ENCODE data around the gene NANS.
A peak's percentile ranks its signal among the peaks of the same experiment; 100 is the strongest.

NANS gene

DNA sequence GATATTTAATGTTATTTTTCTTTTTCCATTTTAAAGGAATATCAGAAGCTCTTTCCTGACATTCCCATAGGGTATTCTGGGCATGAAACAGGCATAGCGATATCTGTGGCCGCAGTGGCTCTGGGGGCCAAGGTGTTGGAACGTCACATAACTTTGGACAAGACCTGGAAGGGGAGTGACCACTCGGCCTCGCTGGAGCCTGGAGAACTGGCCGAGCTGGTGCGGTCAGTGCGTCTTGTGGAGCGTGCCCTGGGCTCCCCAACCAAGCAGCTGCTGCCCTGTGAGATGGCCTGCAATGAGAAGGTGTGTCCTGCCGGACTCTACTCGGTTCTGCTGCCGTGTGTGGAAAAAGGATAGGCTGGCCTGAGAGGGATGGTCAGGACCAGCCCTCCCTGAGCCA, 24.2 kb downstream of the NANS start:
- no peak overlapping the region for H3K4me3 ChIP-seq (ENCODE audit: low read depth, low read length)
- TF ChIP-seq POLR2A (IDR thresholded peaks at IDR 0.05; ENCODE audit: extremely low read depth, insufficient read length) = no peak
- TF ChIP-seq, protein P1, sequence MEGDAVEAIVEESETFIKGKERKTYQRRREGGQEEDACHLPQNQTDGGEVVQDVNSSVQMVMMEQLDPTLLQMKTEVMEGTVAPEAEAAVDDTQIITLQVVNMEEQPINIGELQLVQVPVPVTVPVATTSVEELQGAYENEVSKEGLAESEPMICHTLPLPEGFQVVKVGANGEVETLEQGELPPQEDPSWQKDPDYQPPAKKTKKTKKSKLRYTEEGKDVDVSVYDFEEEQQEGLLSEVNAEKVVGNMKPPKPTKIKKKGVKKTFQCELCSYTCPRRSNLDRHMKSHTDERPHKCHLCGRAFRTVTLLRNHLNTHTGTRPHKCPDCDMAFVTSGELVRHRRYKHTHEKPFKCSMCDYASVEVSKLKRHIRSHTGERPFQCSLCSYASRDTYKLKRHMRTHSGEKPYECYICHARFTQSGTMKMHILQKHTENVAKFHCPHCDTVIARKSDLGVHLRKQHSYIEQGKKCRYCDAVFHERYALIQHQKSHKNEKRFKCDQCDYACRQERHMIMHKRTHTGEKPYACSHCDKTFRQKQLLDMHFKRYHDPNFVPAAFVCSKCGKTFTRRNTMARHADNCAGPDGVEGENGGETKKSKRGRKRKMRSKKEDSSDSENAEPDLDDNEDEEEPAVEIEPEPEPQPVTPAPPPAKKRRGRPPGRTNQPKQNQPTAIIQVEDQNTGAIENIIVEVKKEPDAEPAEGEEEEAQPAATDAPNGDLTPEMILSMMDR (IDR thresholded peaks at IDR 0.05; ENCODE audit: low read depth, low read length) = no peak
- TF ChIP-seq, protein P2, sequence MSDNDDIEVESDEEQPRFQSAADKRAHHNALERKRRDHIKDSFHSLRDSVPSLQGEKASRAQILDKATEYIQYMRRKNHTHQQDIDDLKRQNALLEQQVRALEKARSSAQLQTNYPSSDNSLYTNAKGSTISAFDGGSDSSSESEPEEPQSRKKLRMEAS (IDR thresholded peaks at IDR 0.05; ENCODE audit: low read depth, low read length) = no peak
- no peak for TF ChIP-seq MYC (IDR thresholded peaks at IDR 0.05; ENCODE audit: low read depth, low read length)
- DNase-seq (ENCODE audit: low read depth) = no peak

DNA sequence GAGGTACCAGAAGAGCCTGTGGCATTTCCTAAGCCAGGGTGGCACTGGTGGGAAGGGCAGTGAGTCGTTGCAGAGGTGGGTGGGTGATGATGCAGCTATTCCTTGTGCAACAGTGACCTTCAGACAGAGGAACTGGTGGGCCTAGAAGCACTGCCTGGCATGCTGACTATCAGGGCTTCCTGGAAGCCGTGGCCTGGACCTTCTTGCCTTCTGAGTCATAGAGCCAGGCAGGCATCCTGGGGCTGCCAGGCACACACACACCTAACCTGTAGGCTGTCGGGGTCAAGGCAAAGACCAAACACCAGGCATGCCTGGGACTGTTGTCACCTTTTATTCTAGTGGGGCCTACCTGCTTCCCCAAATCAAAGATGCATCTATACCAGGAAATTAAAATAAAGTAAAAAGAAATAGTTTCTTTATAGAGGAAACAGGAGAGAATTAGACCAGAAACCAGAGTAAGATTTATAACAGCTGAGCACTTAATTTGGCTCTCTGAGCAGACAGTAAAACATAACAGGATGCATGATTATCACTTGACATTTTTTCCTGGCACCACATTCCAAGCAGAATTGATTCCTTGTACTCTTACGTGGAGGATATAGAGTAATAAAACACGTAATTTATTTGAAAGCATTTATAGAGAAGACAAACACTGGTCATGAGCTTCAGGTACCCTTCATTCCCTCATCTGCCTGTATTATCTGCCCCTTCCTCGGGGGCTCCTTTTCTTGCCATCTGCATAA, 25.1 kb downstream of the NANS start:
- TF ChIP-seq, protein P1 (IDR thresholded peaks at IDR 0.05; ENCODE audit: low read depth, low read length) = no peak
- TF ChIP-seq POLR2A (IDR thresholded peaks at IDR 0.05; ENCODE audit: extremely low read depth, insufficient read length) = no peak
- TF ChIP-seq MYC (IDR thresholded peaks at IDR 0.05; ENCODE audit: low read depth, low read length) = no peak
- TF ChIP-seq, protein P2 (IDR thresholded peaks at IDR 0.05; ENCODE audit: low read depth, low read length) = no peak
- no peak overlapping the region for H3K4me3 ChIP-seq (ENCODE audit: low read depth, low read length)
- DNase-seq (ENCODE audit: low read depth) = peak; percentile 36

DNA sequence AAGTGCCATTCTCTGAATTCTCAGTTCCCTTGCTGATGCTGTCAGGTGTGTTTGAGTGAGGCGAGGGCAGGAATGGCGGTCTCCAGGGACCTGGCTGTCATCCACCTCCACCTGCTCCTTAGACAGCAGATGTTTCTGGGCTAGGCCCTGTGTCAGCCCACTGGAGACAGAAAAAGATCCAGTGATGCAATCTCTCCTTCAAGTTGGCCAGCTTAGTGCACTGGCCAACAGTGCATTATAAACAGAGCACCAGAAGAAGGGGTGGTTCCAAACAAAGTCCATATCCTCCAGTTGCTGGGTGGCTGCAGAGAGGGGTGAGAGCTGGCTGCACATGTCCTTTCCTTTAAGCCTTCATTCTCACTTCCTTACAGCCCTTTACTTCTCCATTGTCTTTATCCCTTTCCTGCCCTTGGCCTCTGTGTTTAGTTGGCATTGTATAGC, 26.5 kb downstream of the NANS start:
- TF ChIP-seq, protein P1 (IDR thresholded peaks at IDR 0.05; ENCODE audit: low read depth, low read length) = no peak
- TF ChIP-seq MYC (IDR thresholded peaks at IDR 0.05; ENCODE audit: low read depth, low read length) (no peak), POLR2A (IDR thresholded peaks at IDR 0.05; ENCODE audit: extremely low read depth, insufficient read length) (no peak)
- TF ChIP-seq, protein P2 (IDR thresholded peaks at IDR 0.05; ENCODE audit: low read depth, low read length) = no peak
- DNase-seq (ENCODE audit: low read depth) = no peak
- H3K4me3 ChIP-seq (ENCODE audit: low read depth, low read length) = no peak overlapping the region

DNA sequence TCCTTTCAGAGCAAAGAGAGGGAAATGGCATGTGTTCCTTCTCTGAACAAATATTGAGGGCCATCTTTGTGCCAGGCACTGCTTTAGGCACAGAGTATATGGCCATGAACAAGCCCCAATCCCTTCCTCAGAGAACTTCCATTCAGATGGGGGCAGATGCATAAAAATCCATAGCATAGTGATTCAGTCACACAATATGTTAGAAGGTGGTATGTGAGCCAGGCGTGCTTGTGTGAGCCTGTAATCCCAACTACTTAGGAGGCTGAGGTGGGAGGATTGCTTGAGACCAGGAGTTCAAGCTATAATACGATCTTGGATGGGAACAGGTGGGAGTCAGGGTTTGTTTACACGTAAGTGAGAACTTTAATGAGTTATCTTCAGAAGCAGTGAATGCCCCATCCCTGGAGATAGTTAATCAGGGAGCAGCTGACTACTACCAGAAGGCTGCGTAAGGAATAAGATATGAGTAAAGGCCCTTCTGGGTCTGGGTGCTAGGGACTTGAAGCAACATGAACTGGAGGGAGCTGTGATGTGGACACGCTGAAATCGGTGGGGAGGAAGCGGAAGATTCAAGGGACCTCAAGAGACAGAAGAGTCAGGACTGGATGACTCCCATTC, 27.1 kb downstream of the NANS start:
- no peak for DNase-seq (ENCODE audit: low read depth)
- no peak overlapping the region for H3K4me3 ChIP-seq (ENCODE audit: low read depth, low read length)
- TF ChIP-seq, protein P2 (IDR thresholded peaks at IDR 0.05; ENCODE audit: low read depth, low read length) = no peak
- TF ChIP-seq MYC (IDR thresholded peaks at IDR 0.05; ENCODE audit: low read depth, low read length) (no peak), POLR2A (IDR thresholded peaks at IDR 0.05; ENCODE audit: extremely low read depth, insufficient read length) (no peak)
- TF ChIP-seq, protein P1 (IDR thresholded peaks at IDR 0.05; ENCODE audit: low read depth, low read length) = no peak

DNA sequence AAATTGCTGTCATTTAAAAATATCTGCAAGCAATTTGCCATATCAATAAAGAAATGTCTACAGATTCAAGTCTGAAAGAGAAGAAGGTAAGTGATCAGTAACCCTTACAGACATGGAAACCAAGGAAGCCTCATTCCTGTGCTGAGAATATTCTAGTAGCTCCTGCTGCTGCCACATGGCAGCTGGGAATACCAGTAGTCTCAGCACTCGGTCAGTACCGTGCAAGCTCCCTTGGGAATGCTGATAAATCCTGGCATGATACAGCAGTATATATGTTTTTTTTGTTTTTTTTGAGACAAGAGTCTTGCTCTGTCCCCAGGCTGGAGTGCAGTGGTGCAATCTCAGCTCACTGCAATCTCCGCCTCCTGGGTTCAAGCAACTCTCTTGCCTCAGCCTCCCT, 27.9 kb downstream of the NANS start:
- no peak for TF ChIP-seq MYC (IDR thresholded peaks at IDR 0.05; ENCODE audit: low read depth, low read length)
- TF ChIP-seq, protein P2 (IDR thresholded peaks at IDR 0.05; ENCODE audit: low read depth, low read length) = no peak
- TF ChIP-seq POLR2A (IDR thresholded peaks at IDR 0.05; ENCODE audit: extremely low read depth, insufficient read length) = no peak
- TF ChIP-seq, protein P1 (IDR thresholded peaks at IDR 0.05; ENCODE audit: low read depth, low read length) = no peak
- no peak for DNase-seq (ENCODE audit: low read depth)
- no peak overlapping the region for H3K4me3 ChIP-seq (ENCODE audit: low read depth, low read length)

Measured in NB4 (cell line).